H1 (cell line): Measurements from ENCODE around the gene TMUB1. TPM values are rescaled to one million over a fixed set of nuclear protein-coding genes. Genes with fewer than 3 reads are reported as not detected.

Experiments used
- CTCF ChIA-PET: fragments of 300-600 bp; sonication (Branson Sonifier 250); formaldehyde crosslinking; loops from one replicate; lab custom pipeline; 2021; ENCODE audit not compliant: partially characterized antibody; lab: Charles Lee
- POLR2A ChIA-PET: fragments of 300-600 bp; sonication (Branson Sonifier 250); formaldehyde crosslinking; loops from one replicate; lab custom pipeline; 2021; ENCODE audit warnings: inconsistent platforms; ENCODE audit not compliant: partially characterized antibody; lab: Charles Lee
- DNase-seq, 2 experiments: peaks; one replicate each; pipeline versions ENCODE4 v3.0.0 to v3.0.0-alpha.2; 2010 to 2022; ENCODE audit warnings: low spot score in 2 of 2, low read depth in 1 of 2, mixed read lengths in 1 of 2
- FAIRE-seq: peaks from 2 replicates; lab custom pipeline; 2011; peaks lifted over from hg19 to GRCh38; lab: Jason Lieb, UNC
- H2AFZ ChIP-seq: 2 replicates; pipeline ENCODE4 v1.8.1; 2012; ENCODE audit warnings: low read length, inconsistent platforms
- H2AK5ac ChIP-seq: 2 replicates; pipeline ENCODE4 v1.6.1; 2013; ENCODE audit warnings: low read depth, low read length
- H2BK120ac ChIP-seq: replicated peaks from 2 replicates; pipeline ENCODE3; 2013; ENCODE audit warnings: low read depth, low read length, inconsistent platforms
- H2BK12ac ChIP-seq: 2 replicates; pipeline ENCODE4 v1.6.1; 2013; ENCODE audit warnings: low read depth, low read length
- H2BK15ac ChIP-seq: 2 replicates; pipeline ENCODE4 v1.6.1; 2013; ENCODE audit warnings: low read length
- H2BK20ac ChIP-seq: 2 replicates; pipeline ENCODE4 v1.6.1; 2013; ENCODE audit warnings: low read length
- H2BK5ac ChIP-seq: 2 replicates; pipeline ENCODE4 v1.6.1; 2013; ENCODE audit warnings: low read depth, low read length
- H3K14ac ChIP-seq: 2 replicates; pipeline ENCODE4 v1.6.1; 2013; ENCODE audit warnings: inconsistent platforms; ENCODE audit not compliant: insufficient read length
- H3K18ac ChIP-seq: 2 replicates; pipeline ENCODE4 v1.6.1; 2013; ENCODE audit warnings: low read length; ENCODE audit errors: extremely low read depth
- H3K23ac ChIP-seq: 2 replicates; pipeline ENCODE4 v1.6.1; 2013; ENCODE audit warnings: inconsistent platforms; ENCODE audit not compliant: insufficient read length
- H3K23me2 ChIP-seq: 2 replicates; pipeline ENCODE4 v1.6.1; 2013; ENCODE audit warnings: low read depth, low read length
- H3K27ac ChIP-seq: 2 replicates; pipeline ENCODE4 v1.6.1; 2011; ENCODE audit warnings: low read depth, low read length, inconsistent platforms
- H3K27me3 ChIP-seq, 4 experiments: replicated peaks in 1 of 4; 1 replicate in 1 of 4; 2 replicates in 3 of 4; pipeline versions ENCODE4 v1.6.1 to v1.8.1; 2011 to 2013; ENCODE audit warnings: low read length in 3 of 4, mild to moderate bottlenecking in 3 of 4, inconsistent platforms in 2 of 4, mixed read lengths in 2 of 4, moderate library complexity in 1 of 4; ENCODE audit not compliant: control insufficient read depth in 3 of 4, insufficient read depth in 3 of 4; ENCODE audit errors: extremely low read depth in 1 of 4
- H3K36me3 ChIP-seq, 4 experiments: 2 replicates each; pipeline versions ENCODE4 v1.6.1 to v1.8.1; 2011 to 2013; ENCODE audit warnings: mild to moderate bottlenecking in 4 of 4, low read length in 3 of 4, moderate library complexity in 2 of 4, control low read depth in 1 of 4, inconsistent platforms in 1 of 4; ENCODE audit not compliant: insufficient read depth in 4 of 4, control insufficient read depth in 2 of 4
- H3K4ac ChIP-seq: replicated peaks from 2 replicates; pipeline ENCODE3; 2013; ENCODE audit warnings: low read length, low read depth, mixed read lengths, inconsistent platforms; ENCODE audit not compliant: insufficient read length
- H3K4me1 ChIP-seq, 4 experiments: replicated peaks in 1 of 4; 1 replicate in 1 of 4; 2 replicates in 3 of 4; pipeline versions ENCODE4 v1.6.1 to v1.8.1; 2011 to 2013; ENCODE audit warnings: low read length in 3 of 4, inconsistent platforms in 2 of 4, mixed read lengths in 1 of 4; ENCODE audit not compliant: insufficient read depth in 4 of 4, control insufficient read depth in 3 of 4
- H3K4me2 ChIP-seq, 2 experiments: 2 replicates each; pipeline versions ENCODE4 v1.6.1 to v1.8.1; 2011 to 2013; ENCODE audit warnings: low read depth in 2 of 2, low read length in 2 of 2, control low read depth in 1 of 2, inconsistent platforms in 1 of 2, mild to moderate bottlenecking in 1 of 2; ENCODE audit not compliant: insufficient read depth in 1 of 2
- H3K4me3 ChIP-seq, 4 experiments: fragments of 200-600, 300-600 bp in 1 of 4; sonication (generic), shearing (Covaris generic), sonication (Bioruptor Twin) in 1 of 4; 2 replicates each; pipeline versions ENCODE4 v1.5.1 to v1.8.1; 2011 to 2016; ENCODE audit warnings: low read length in 4 of 4, low read depth in 3 of 4, control low read depth in 2 of 4, inconsistent platforms in 2 of 4, mild to moderate bottlenecking in 2 of 4, mixed read lengths in 1 of 4, moderate library complexity in 1 of 4; ENCODE audit not compliant: insufficient read depth in 2 of 4; ENCODE audit errors: extremely low read depth in 1 of 4
- H3K56ac ChIP-seq: replicated peaks from 2 replicates; pipeline ENCODE3; 2013; ENCODE audit warnings: low read depth, mild to moderate bottlenecking, mixed read lengths, low read length, inconsistent platforms; ENCODE audit not compliant: insufficient read length
- H3K79me1 ChIP-seq: 2 replicates; pipeline ENCODE4 v1.6.1; 2013; ENCODE audit warnings: low read depth, low read length, control low read depth
- H3K79me2 ChIP-seq, 2 experiments: 2 replicates each; pipeline versions ENCODE4 v1.6.1 to v1.8.1; 2012 to 2013; ENCODE audit warnings: low read length in 2 of 2, mild to moderate bottlenecking in 2 of 2, inconsistent platforms in 1 of 2; ENCODE audit not compliant: insufficient read depth in 2 of 2, control insufficient read depth in 1 of 2
- H3K9ac ChIP-seq, 4 experiments: replicated peaks in 1 of 4; 1 replicate in 1 of 4; 2 replicates in 3 of 4; pipeline versions ENCODE4 v1.6.1 to v1.8.1; 2011 to 2013; ENCODE audit warnings: low read depth in 3 of 4, low read length in 3 of 4, control low read depth in 2 of 4, mild to moderate bottlenecking in 2 of 4, moderate library complexity in 2 of 4, inconsistent platforms in 1 of 4; ENCODE audit errors: extremely low read depth in 1 of 4
- H3K9me3 ChIP-seq, 2 experiments: 2 replicates each; pipeline versions ENCODE4 v1.6.1 to v1.8.1; 2012 to 2013; ENCODE audit warnings: mild to moderate bottlenecking in 2 of 2, moderate library complexity in 2 of 2, control low read depth in 1 of 2, inconsistent platforms in 1 of 2, low read depth in 1 of 2, low read length in 1 of 2, mixed read lengths in 1 of 2; ENCODE audit not compliant: insufficient read depth in 2 of 2
- H4K20me1 ChIP-seq, 2 experiments: replicated peaks in 1 of 2; 2 replicates each; pipeline versions ENCODE3 to v1.8.1; 2011 to 2013; ENCODE audit warnings: inconsistent platforms in 2 of 2, low read length in 2 of 2, mild to moderate bottlenecking in 1 of 2; ENCODE audit not compliant: insufficient read depth in 2 of 2, control insufficient read depth in 1 of 2
- H4K5ac ChIP-seq: 2 replicates; pipeline ENCODE4 v1.6.1; 2013; ENCODE audit warnings: low read length, low read depth, mixed read lengths, inconsistent platforms; ENCODE audit not compliant: insufficient read length
- H4K8ac ChIP-seq: 2 replicates; pipeline ENCODE4 v1.8.0; 2013; ENCODE audit warnings: mild to moderate bottlenecking, moderate library complexity, low read length, inconsistent platforms; ENCODE audit not compliant: insufficient read depth; ENCODE audit errors: extremely low read depth
- H4K91ac ChIP-seq: replicated peaks from 2 replicates; pipeline ENCODE3; 2013; ENCODE audit warnings: low read length, mixed read lengths, inconsistent platforms; ENCODE audit not compliant: insufficient read length
- CBX5 ChIP-seq: fragments of 300-800, 300-1000 bp; sonication (generic); IDR thresholded peaks from 2 replicates; pipeline ENCODE4 v1.7.1; 2016; ENCODE audit warnings: antibody characterized with exemption, low read length, low read depth
- CBX8 ChIP-seq: fragments of 300-800, 300-1000 bp; sonication (generic); IDR thresholded peaks from 2 replicates; pipeline ENCODE4 v1.7.1; 2016; ENCODE audit warnings: low read depth, low read length, borderline replicate concordance
- CEBPB ChIP-seq: IDR thresholded peaks from 2 replicates; pipeline ENCODE4 v1.6.1; 2012; ENCODE audit warnings: low read depth, low read length
- EP300 ChIP-seq, 2 experiments: IDR thresholded peaks; 1 replicate in 1 of 2; 2 replicates in 1 of 2; pipeline ENCODE4 v1.6.1; 2011 to 2012; ENCODE audit warnings: low read depth in 2 of 2, low read length in 2 of 2, mild to moderate bottlenecking in 2 of 2, borderline replicate concordance in 1 of 2, inconsistent platforms in 1 of 2, moderate library complexity in 1 of 2
- FOSL1 ChIP-seq: IDR thresholded peaks from 2 replicates; pipeline ENCODE4 v1.6.1; 2011; ENCODE audit warnings: mild to moderate bottlenecking, low read depth, low read length, moderate library complexity; ENCODE audit not compliant: insufficient read depth
- HDAC6 ChIP-seq: IDR thresholded peaks from one replicate; pipeline ENCODE4 v1.7.1; 2012; ENCODE audit warnings: low read depth, mild to moderate bottlenecking, inconsistent platforms, low read length, moderate library complexity
- JUND ChIP-seq: IDR thresholded peaks from 2 replicates; pipeline ENCODE4 v1.6.1; 2011; ENCODE audit warnings: mild to moderate bottlenecking, improper control_type of control experiment, low read length
- KDM5A ChIP-seq: fragments of 200-600 bp; IDR thresholded peaks from 2 replicates; pipeline ENCODE4 v1.7.1; 2012; ENCODE audit warnings: mild to moderate bottlenecking, low read length, inconsistent platforms, mixed read lengths
- NANOG ChIP-seq: IDR thresholded peaks from 2 replicates; pipeline ENCODE4 v1.6.1; 2011; ENCODE audit warnings: low read length, low read depth, mild to moderate bottlenecking, inconsistent platforms; ENCODE audit not compliant: insufficient read depth, poor library complexity, severe bottlenecking
- POLR2AphosphoS5 ChIP-seq: IDR thresholded peaks from 2 replicates; pipeline ENCODE4 v1.6.1; 2011; ENCODE audit warnings: low read depth, low read length
- SP4 ChIP-seq: IDR thresholded peaks from 2 replicates; pipeline ENCODE4 v1.6.1; 2012; ENCODE audit warnings: low read length, inconsistent platforms
- WGBS, 2 experiments: shearing (Covaris generic) in 1 of 2; methylation state at CpG; one replicate each; pipeline versions ENCODE4 v1.1.6 to v1.1.7; 2013 to 2015; ENCODE audit warnings: low lambda C conversion rate in 2 of 2, mixed read lengths in 2 of 2, inconsistent platforms in 1 of 2, low coverage in 1 of 2, missing lambda C conversion rate in 1 of 2; ENCODE audit not compliant: insufficient replicate concordance in 2 of 2, insufficient coverage in 1 of 2, insufficient read length in 1 of 2; ENCODE audit errors: extremely low coverage in 1 of 2, missing lambda C conversion rate in 1 of 2; 5-methylcytosine and 5-hydroxymethylcytosine counted together
- polyA plus RNA-seq, 7 experiments: library from polyadenylated mRNA; depleted of rRNA in 3 of 7; stranded (reverse) in 5 of 7; unstranded in 2 of 7; fragments of >200 nt in 5 of 7; fragments of 200-250 nt in 2 of 7; gene quantifications; 1 replicate in 5 of 7; 2 replicates in 1 of 7; 4 replicates in 1 of 7; pipeline versions ENCODE4 v1.2.1 to v1.2.3, GENCODE V29; 2011 to 2013; ENCODE audit warnings: missing spikeins in 2 of 7, mixed read lengths in 2 of 7
- total RNA-seq: library from RNA; stranded (reverse); fragmentation: NEBNext Ultra II Directional; extraction: Animal tissue kit (Norgen Biotek cat#: 25700); gene quantifications from 2 replicates; pipeline ENCODE4 v1.2.1, GENCODE V29; 2021

The TMUB1 gene
- total and polyA plus RNA-seq, 2 of the 8 experiments (the other 6 are each of a cell fraction or from before 2014, with no cell fraction given): 41.4 to 56.2 TPM

GRCh38 chr7:151048911-151049463 is 34.3 kb downstream of the TMUB1 start:
- DNase-seq: no peak
- H2AFZ ChIP-seq: no peak overlapping the region
- POLR2A ChIA-PET: no interaction called here
- H2BK15ac ChIP-seq: no peak overlapping the region; the same call in 1 of the 2 replicates
- H3K4ac ChIP-seq: no peak overlapping the region
- no peak overlapping the region for H3K4me3 ChIP-seq
- H3K36me3 ChIP-seq: no peaks in the 10 kb centered on the region
- H3K4me2 ChIP-seq: no peak overlapping the region
- no peaks in the 10 kb centered on the region for H3K9me3 ChIP-seq
- peaks cover 3% of the 10 kb centered on the region; the same call in 1 of the 2 replicates for H3K23me2 ChIP-seq
- no peak overlapping the region for H4K91ac ChIP-seq
- no peak overlapping the region for H3K56ac ChIP-seq
- no peak overlapping the region for H4K5ac ChIP-seq
- H4K8ac ChIP-seq: no peak overlapping the region
- peaks cover 0 to 8% (median 5%) of the 10 kb centered on the region in 4 experiments; a peak in 3 of 7 replicates for H3K4me1 ChIP-seq
- H4K20me1 ChIP-seq: peaks cover 2 to 14% of the 10 kb centered on the region in 2 experiments
- H3K9ac ChIP-seq: no peak overlapping the region
- CTCF ChIA-PET: interaction anchor here (0.8 to 3.6 kb wide), 7 partner anchors 9 to 709 kb away, joined by 3 to 14 read pairs (median 3); partner anchors contain the start of gene CDK5
- no peak overlapping the region; the same call in 1 of the 2 replicates for H2BK12ac ChIP-seq
- H2AK5ac ChIP-seq: no peak overlapping the region
- H3K27me3 ChIP-seq: peaks cover 4 to 33% (median 24%) of the 10 kb centered on the region in 4 experiments
- H3K23ac ChIP-seq: no peak overlapping the region
- no peak overlapping the region for H3K27ac ChIP-seq
- FAIRE-seq: no peak
- H2BK5ac ChIP-seq: no peak overlapping the region
- H3K14ac ChIP-seq: no peak overlapping the region
- no peaks in the 10 kb centered on the region for H3K79me1 ChIP-seq
- H2BK20ac ChIP-seq: no peak overlapping the region
- no peaks in the 10 kb centered on the region for H3K79me2 ChIP-seq
- H3K18ac ChIP-seq: no peak overlapping the region
- 95% methylated on average over 30 of the region's 38 CpGs; no CpG with 5 or more reads in 1 of the 2 experiments for WGBS, 2 experiments
- H2BK120ac ChIP-seq: no peak overlapping the region
- TF ChIP-seq CEBPB (no peak), EP300 (IDR thresholded peaks at IDR 0.05; ENCODE audit: borderline replicate concordance in 1 of 2, low read depth in 2 of 2, low read length in 2 of 2) (no peak), JUND (no peak), HDAC6 (no peak), KDM5A (no peak), CBX5 (no peak), SP4 (no peak), CBX8 (no peak), FOSL1 (no peak), POLR2AphosphoS5 (no peak), NANOG (no peak)
